ENCODE data around the gene HILPDA.
A peak's percentile ranks its signal among the peaks of the same experiment; 100 is the strongest.

Gene HILPDA

DNA sequence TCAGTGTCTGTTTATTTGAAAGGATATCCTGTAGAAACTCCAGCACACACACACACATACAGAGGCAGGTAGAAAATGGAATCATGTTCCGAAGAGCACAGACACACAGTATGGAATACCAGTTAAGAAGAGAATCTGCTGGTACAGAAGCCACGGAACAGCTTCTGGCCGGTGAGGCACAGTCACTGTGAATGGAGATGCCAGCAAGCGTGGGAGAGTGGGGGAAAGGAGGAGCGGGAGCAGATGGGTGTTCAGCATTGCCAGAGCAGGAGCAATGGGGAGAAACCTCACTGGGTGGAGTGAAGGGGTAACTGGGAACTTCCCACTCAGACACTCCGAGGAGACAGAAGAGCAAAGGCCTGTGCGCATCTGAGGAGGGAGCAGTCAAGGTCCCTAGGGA lies 36.4 kb upstream of the HILPDA start:
- no peak for DNase-seq (ENCODE audit: low read depth)
- Histone ChIP-seq H3K4me3 (ENCODE audit: low read length) (no peak overlapping the region), H3K9ac (ENCODE audit: low read length) (no peak overlapping the region), H3K27me3 (replicated peaks; ENCODE audit: control insufficient read depth, insufficient read depth, low read length) (no peaks in the 10 kb centered on the region), H3K9me3 (ENCODE audit: control insufficient read depth, low read length) (no peaks in the 10 kb centered on the region), H3K4me1 (ENCODE audit: control insufficient read depth, insufficient read depth, low read length) (peaks cover 14% of the 10 kb centered on the region), H3K36me3 (ENCODE audit: control insufficient read depth, insufficient read depth, low read length, severe bottlenecking) (no peaks in the 10 kb centered on the region)

- Histone ChIP-seq H3K9ac (ENCODE audit: low read length) (no peak overlapping the region), H3K36me3 (ENCODE audit: control insufficient read depth, insufficient read depth, low read length, severe bottlenecking) (no peaks in the 10 kb centered on the region), H3K9me3 (ENCODE audit: control insufficient read depth, low read length) (no peaks in the 10 kb centered on the region), H3K27me3 (replicated peaks; ENCODE audit: control insufficient read depth, insufficient read depth, low read length) (no peaks in the 10 kb centered on the region), H3K4me3 (ENCODE audit: low read length) (no peak overlapping the region), H3K4me1 (ENCODE audit: control insufficient read depth, insufficient read depth, low read length) (peaks cover 14% of the 10 kb centered on the region)
- peak; percentile 25 for DNase-seq (ENCODE audit: low read depth)
These were observed 34.9 kb upstream of the HILPDA start for GRCh38 chr7:128420773-128421172.

DNA sequence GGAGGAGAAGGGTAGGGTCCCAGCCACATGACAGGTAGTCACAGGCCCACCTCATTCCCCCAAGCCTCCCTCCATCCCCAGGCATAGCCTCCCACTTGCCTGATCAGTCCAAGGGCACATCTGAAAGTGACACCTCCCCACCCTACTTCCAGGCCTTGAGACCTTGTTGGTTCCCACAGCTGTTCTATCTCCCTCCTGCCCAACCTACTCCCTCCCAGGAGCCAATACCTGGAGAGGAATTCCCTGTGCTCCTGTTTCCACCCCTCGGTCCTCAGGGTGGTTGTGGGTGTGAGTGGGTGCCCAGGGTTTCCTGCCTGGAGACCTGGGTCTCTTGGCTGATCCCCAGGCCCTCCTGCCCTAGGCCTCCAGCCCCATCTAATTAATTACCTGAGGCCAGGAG lies 34.3 kb upstream of the HILPDA start:
- no peak for DNase-seq (ENCODE audit: low read depth)
- Histone ChIP-seq H3K27me3 (replicated peaks; ENCODE audit: control insufficient read depth, insufficient read depth, low read length) (no peaks in the 10 kb centered on the region), H3K36me3 (ENCODE audit: control insufficient read depth, insufficient read depth, low read length, severe bottlenecking) (no peaks in the 10 kb centered on the region), H3K9ac (ENCODE audit: low read length) (no peak overlapping the region), H3K4me3 (ENCODE audit: low read length) (no peak overlapping the region), H3K9me3 (ENCODE audit: control insufficient read depth, low read length) (no peaks in the 10 kb centered on the region), H3K4me1 (ENCODE audit: control insufficient read depth, insufficient read depth, low read length) (peaks cover 14% of the 10 kb centered on the region)

DNA sequence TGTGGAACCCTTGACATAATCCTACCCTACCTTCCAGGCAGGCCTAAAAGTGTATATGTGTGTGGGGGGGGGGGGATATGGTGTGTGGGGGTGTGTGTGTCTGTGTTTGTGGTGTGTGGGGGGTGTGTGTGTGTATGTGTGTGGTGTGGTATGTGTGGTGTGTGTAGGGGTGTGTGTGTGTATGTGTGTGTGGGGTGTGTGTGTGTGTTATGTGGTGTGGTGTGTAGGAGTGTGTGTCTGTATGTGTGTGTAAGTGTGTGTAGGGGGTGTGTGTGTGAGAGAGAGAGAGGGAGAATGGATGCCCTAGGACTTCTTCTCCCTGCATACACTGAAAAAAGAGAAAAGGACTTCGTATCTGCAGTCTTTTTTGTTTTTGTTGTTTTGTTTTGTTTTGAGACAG lies 33.6 kb upstream of the HILPDA start:
- DNase-seq (ENCODE audit: low read depth) = no peak
- Histone ChIP-seq H3K9ac (ENCODE audit: low read length) (no peak overlapping the region), H3K27me3 (replicated peaks; ENCODE audit: control insufficient read depth, insufficient read depth, low read length) (no peaks in the 10 kb centered on the region), H3K4me3 (ENCODE audit: low read length) (no peak overlapping the region), H3K4me1 (ENCODE audit: control insufficient read depth, insufficient read depth, low read length) (peaks cover 14% of the 10 kb centered on the region), H3K36me3 (ENCODE audit: control insufficient read depth, insufficient read depth, low read length, severe bottlenecking) (no peaks in the 10 kb centered on the region), H3K9me3 (ENCODE audit: control insufficient read depth, low read length) (no peaks in the 10 kb centered on the region)

DNA sequence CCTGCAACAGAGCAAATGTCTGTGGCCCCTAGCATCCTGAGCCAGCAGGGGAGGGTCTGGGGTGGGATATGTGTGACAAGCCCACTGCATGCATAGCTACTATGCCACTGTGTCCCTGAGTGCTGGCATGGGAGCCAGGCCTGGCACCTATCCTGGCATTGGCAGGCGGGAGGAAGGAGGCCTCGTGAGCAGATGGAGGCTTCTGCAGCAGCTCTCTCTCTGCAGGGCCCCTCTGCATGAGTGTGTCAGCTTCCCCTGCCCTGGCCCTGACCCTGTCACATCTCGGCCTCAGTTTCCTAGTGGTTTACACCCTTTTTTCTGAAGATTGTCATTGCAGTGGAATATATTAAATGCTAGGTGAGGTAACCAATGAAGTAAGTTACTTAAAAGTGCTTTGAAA lies 32.8 kb upstream of the HILPDA start:
- no peak overlapping the region for H3K4me3 ChIP-seq (ENCODE audit: low read length)
- no peak overlapping the region for H3K9ac ChIP-seq (ENCODE audit: low read length)
- H3K4me1 ChIP-seq (ENCODE audit: control insufficient read depth, insufficient read depth, low read length) = peaks cover 20% of the 10 kb centered on the region
- H3K9me3 ChIP-seq (ENCODE audit: control insufficient read depth, low read length) = no peaks in the 10 kb centered on the region
- H3K36me3 ChIP-seq (ENCODE audit: control insufficient read depth, insufficient read depth, low read length, severe bottlenecking) = no peaks in the 10 kb centered on the region
- DNase-seq (ENCODE audit: low read depth) = no peak
- H3K27me3 ChIP-seq (replicated peaks; ENCODE audit: control insufficient read depth, insufficient read depth, low read length) = no peaks in the 10 kb centered on the region

DNA sequence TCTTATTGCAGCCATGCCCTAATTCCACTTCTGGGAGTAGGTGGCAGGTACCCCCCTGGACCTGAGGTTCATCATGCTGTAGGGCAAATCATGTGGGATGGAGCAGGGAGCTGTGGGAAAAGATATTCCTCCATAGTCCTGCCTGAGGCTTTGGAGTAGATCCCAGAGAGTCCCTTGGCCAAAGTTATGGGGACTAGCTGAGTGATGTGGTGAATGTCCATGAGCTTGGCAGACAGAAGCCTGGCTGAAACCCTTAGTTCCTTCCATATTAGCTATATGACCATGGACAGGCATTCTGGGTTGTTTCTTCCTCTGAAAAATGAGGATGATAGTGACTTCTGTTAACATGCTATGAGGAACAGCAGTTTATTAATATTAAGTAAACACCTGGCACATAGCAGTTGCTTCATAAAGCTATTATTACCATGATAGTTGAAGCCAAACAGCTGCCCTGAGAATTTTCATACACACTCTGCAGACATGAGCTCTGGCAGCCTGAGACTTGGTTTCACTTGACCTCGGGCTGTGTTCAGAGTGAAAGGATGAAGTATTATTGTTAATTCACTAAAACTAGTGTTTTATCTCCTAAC lies 30.9 kb upstream of the HILPDA start:
- no peaks in the 10 kb centered on the region for H3K27me3 ChIP-seq (replicated peaks; ENCODE audit: control insufficient read depth, insufficient read depth, low read length)
- no peaks in the 10 kb centered on the region for H3K36me3 ChIP-seq (ENCODE audit: control insufficient read depth, insufficient read depth, low read length, severe bottlenecking)
- no peak overlapping the region for H3K4me3 ChIP-seq (ENCODE audit: low read length)
- DNase-seq (ENCODE audit: low read depth) = no peak
- H3K4me1 ChIP-seq (ENCODE audit: control insufficient read depth, insufficient read depth, low read length) = peaks cover 23% of the 10 kb centered on the region
- H3K9ac ChIP-seq (ENCODE audit: low read length) = no peak overlapping the region
- H3K9me3 ChIP-seq (ENCODE audit: control insufficient read depth, low read length) = no peaks in the 10 kb centered on the region

DNA sequence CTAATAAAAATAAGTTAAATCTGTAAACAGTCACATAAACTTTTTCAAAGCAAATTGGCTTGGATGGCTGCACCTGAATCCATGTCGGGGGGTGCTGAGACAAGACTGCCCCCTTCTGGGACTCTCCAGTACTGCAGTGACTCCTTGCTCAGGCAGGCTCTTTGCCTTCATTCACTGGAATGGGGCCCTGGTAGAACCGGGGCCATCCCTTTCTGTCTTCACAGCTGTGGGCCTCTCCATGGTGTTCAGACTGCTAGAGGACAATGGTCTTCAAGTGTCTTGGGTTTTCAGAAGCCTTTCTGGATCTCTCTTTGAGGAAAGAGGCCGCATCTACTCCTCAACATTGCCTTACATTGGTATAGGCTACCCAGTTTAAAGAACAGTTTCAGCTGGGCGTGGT lies 29.8 kb upstream of the HILPDA start:
- Histone ChIP-seq H3K9me3 (ENCODE audit: control insufficient read depth, low read length) (no peaks in the 10 kb centered on the region), H3K36me3 (ENCODE audit: control insufficient read depth, insufficient read depth, low read length, severe bottlenecking) (no peaks in the 10 kb centered on the region), H3K4me3 (ENCODE audit: low read length) (no peak overlapping the region), H3K4me1 (ENCODE audit: control insufficient read depth, insufficient read depth, low read length) (peaks cover 23% of the 10 kb centered on the region), H3K27me3 (replicated peaks; ENCODE audit: control insufficient read depth, insufficient read depth, low read length) (no peaks in the 10 kb centered on the region), H3K9ac (ENCODE audit: low read length) (no peak overlapping the region)
- DNase-seq (ENCODE audit: low read depth) = peak; percentile 80

GRCh38 chr7:128427289-128427891 lies 28.3 kb upstream of the HILPDA start:
- peak overlapping the region; percentile 24 for H3K9ac ChIP-seq (ENCODE audit: low read length)
- no peaks in the 10 kb centered on the region for H3K9me3 ChIP-seq (ENCODE audit: control insufficient read depth, low read length)
- no peak overlapping the region for H3K4me3 ChIP-seq (ENCODE audit: low read length)
- H3K27me3 ChIP-seq (replicated peaks; ENCODE audit: control insufficient read depth, insufficient read depth, low read length) = no peaks in the 10 kb centered on the region
- H3K36me3 ChIP-seq (ENCODE audit: control insufficient read depth, insufficient read depth, low read length, severe bottlenecking) = no peaks in the 10 kb centered on the region
- DNase-seq (ENCODE audit: low read depth) = peak; percentile 89
- H3K4me1 ChIP-seq (ENCODE audit: control insufficient read depth, insufficient read depth, low read length) = peaks cover 32% of the 10 kb centered on the region

GRCh38 chr7:128430207-128430606 lies 25.5 kb upstream of the HILPDA start:
- no peaks in the 10 kb centered on the region for H3K9me3 ChIP-seq (ENCODE audit: control insufficient read depth, low read length)
- no peak for DNase-seq (ENCODE audit: low read depth)
- peaks cover 32% of the 10 kb centered on the region for H3K4me1 ChIP-seq (ENCODE audit: control insufficient read depth, insufficient read depth, low read length)
- no peak overlapping the region for H3K4me3 ChIP-seq (ENCODE audit: low read length)
- no peaks in the 10 kb centered on the region for H3K36me3 ChIP-seq (ENCODE audit: control insufficient read depth, insufficient read depth, low read length, severe bottlenecking)
- H3K27me3 ChIP-seq (replicated peaks; ENCODE audit: control insufficient read depth, insufficient read depth, low read length) = no peaks in the 10 kb centered on the region
- H3K9ac ChIP-seq (ENCODE audit: low read length) = no peak overlapping the region

GRCh38 chr7:128431221-128431620 lies 24.5 kb upstream of the HILPDA start:
- Histone ChIP-seq H3K27me3 (replicated peaks; ENCODE audit: control insufficient read depth, insufficient read depth, low read length) (no peaks in the 10 kb centered on the region), H3K4me3 (ENCODE audit: low read length) (no peak overlapping the region), H3K4me1 (ENCODE audit: control insufficient read depth, insufficient read depth, low read length) (peaks cover 32% of the 10 kb centered on the region), H3K9ac (ENCODE audit: low read length) (peak overlapping the region; percentile 54), H3K9me3 (ENCODE audit: control insufficient read depth, low read length) (no peaks in the 10 kb centered on the region), H3K36me3 (ENCODE audit: control insufficient read depth, insufficient read depth, low read length, severe bottlenecking) (no peaks in the 10 kb centered on the region)
- DNase-seq (ENCODE audit: low read depth) = no peak

- H3K9me3 ChIP-seq (ENCODE audit: control insufficient read depth, low read length) = no peaks in the 10 kb centered on the region
- no peak for DNase-seq (ENCODE audit: low read depth)
- no peak overlapping the region for H3K4me3 ChIP-seq (ENCODE audit: low read length)
- H3K9ac ChIP-seq (ENCODE audit: low read length) = peak overlapping the region; percentile 54
- H3K4me1 ChIP-seq (ENCODE audit: control insufficient read depth, insufficient read depth, low read length) = peaks cover 32% of the 10 kb centered on the region
- no peaks in the 10 kb centered on the region for H3K27me3 ChIP-seq (replicated peaks; ENCODE audit: control insufficient read depth, insufficient read depth, low read length)
- H3K36me3 ChIP-seq (ENCODE audit: control insufficient read depth, insufficient read depth, low read length, severe bottlenecking) = no peaks in the 10 kb centered on the region
These were observed 23.9 kb upstream of the HILPDA start for GRCh38 chr7:128431754-128432153.
